DND-41 (cell line): ENCODE data around the gene IFT80.

Source experiments
- ATAC-seq: fragments of 200-7000 bp; cut with Tn5 transposase; 3 replicates; pipeline ENCODE4 v1.9.1; 2021; ENCODE audit warnings: low read depth; ENCODE audit not compliant: insufficient read depth
- DNase-seq: peaks from one replicate; pipeline ENCODE4 v3.0.0-alpha.2; 2020
- H2AFZ ChIP-seq: 2 replicates; pipeline ENCODE4 v1.6.0; 2012; ENCODE audit warnings: low read depth, low read length
- H3K27ac ChIP-seq: 2 replicates; pipeline ENCODE4 v1.5.1; 2012; ENCODE audit warnings: low read length, inconsistent platforms
- H3K27me3 ChIP-seq: fragments of 200-600 bp; sonication (generic); 2 replicates; pipeline ENCODE4 v1.6.0; 2012; ENCODE audit warnings: low read length, mild to moderate bottlenecking, inconsistent platforms; ENCODE audit not compliant: insufficient read depth, poor library complexity
- H3K36me3 ChIP-seq: 2 replicates; pipeline ENCODE4 v1.5.1; 2012; ENCODE audit warnings: low read length, inconsistent platforms; ENCODE audit not compliant: insufficient read depth
- H3K4me1 ChIP-seq: 2 replicates; pipeline ENCODE4 v1.5.1; 2012; ENCODE audit warnings: mild to moderate bottlenecking, low read length; ENCODE audit not compliant: insufficient read depth
- H3K4me2 ChIP-seq: 2 replicates; pipeline ENCODE4 v1.6.0; 2012; ENCODE audit warnings: mild to moderate bottlenecking, moderate library complexity, low read length, inconsistent platforms; ENCODE audit not compliant: insufficient read depth
- H3K4me3 ChIP-seq, 2 experiments: fragments of 200-600 bp in 1 of 2; shearing (Covaris generic) in 1 of 2; 2 replicates each; pipeline ENCODE4 v1.5.1; 2012 to 2016; ENCODE audit warnings: inconsistent platforms in 2 of 2, low read length in 2 of 2, mild to moderate bottlenecking in 2 of 2, low read depth in 1 of 2, moderate library complexity in 1 of 2
- H3K79me2 ChIP-seq: 2 replicates; pipeline ENCODE4 v1.6.0; 2012; ENCODE audit warnings: low read length, inconsistent platforms; ENCODE audit not compliant: insufficient read depth
- H3K9ac ChIP-seq: 2 replicates; pipeline ENCODE4 v1.6.0; 2012; ENCODE audit warnings: low read depth, mild to moderate bottlenecking, inconsistent platforms, low read length, moderate library complexity
- H3K9me3 ChIP-seq: 2 replicates; pipeline ENCODE4 v1.5.1; 2012; ENCODE audit warnings: low read length, moderate library complexity, mild to moderate bottlenecking, inconsistent platforms; ENCODE audit not compliant: insufficient read depth, severe bottlenecking
- H4K20me1 ChIP-seq: 2 replicates; pipeline ENCODE4 v1.6.0; 2012; ENCODE audit warnings: low read length; ENCODE audit not compliant: insufficient read depth
- EZH2 ChIP-seq: IDR thresholded peaks from 3 replicates; pipeline ENCODE4 v1.6.1; 2012; ENCODE audit warnings: borderline replicate concordance, low read depth, mild to moderate bottlenecking, moderate library complexity, low read length, inconsistent platforms; ENCODE audit not compliant: severe bottlenecking
- TF ChIP-seq, protein P1 (sequence below): IDR thresholded peaks from 2 replicates; pipeline ENCODE4 v1.5.1; 2012; ENCODE audit warnings: borderline replicate concordance, low read length, moderate library complexity, mild to moderate bottlenecking; ENCODE audit not compliant: poor library complexity, severe bottlenecking; ENCODE audit errors: extremely low read depth

IFT80 gene

DNA sequence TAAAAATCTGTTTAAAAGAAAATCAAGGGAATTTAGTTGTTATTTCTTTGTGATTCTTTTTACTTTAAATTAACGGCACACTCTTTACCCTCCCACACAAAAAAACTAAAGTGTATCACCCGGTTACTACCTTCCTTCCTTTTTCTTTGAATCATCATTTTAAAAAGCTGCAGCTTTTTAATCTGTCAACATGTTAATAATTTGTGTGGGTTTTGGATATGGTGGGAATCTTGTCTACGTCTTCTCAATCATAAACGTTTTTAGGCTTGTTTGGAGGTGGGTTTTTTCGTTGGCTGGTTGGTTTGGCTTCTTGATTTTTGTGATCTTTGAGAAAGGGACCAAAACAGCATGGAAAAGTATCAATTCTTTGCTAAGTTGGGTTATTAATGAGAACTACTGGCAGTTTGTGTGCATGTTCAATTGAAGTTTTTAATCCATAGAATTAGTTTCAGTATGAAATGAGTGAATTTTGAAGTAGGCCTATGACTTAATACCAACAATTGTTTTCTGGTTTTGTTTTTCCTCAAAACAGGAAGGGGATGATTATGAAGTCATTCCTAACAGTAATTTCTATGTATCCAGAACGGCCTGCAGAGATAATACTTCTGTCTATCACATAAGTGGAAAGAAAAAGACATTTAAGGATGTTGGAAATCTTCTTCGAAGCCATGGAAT, 4.9 kb upstream of the IFT80 start:
- peak overlapping the region; percentile 97 for H3K9ac ChIP-seq
- H3K79me2 ChIP-seq: peaks cover 96% of the 10 kb centered on the region
- TF ChIP-seq EZH2: no peak
- TF ChIP-seq, protein P1, sequence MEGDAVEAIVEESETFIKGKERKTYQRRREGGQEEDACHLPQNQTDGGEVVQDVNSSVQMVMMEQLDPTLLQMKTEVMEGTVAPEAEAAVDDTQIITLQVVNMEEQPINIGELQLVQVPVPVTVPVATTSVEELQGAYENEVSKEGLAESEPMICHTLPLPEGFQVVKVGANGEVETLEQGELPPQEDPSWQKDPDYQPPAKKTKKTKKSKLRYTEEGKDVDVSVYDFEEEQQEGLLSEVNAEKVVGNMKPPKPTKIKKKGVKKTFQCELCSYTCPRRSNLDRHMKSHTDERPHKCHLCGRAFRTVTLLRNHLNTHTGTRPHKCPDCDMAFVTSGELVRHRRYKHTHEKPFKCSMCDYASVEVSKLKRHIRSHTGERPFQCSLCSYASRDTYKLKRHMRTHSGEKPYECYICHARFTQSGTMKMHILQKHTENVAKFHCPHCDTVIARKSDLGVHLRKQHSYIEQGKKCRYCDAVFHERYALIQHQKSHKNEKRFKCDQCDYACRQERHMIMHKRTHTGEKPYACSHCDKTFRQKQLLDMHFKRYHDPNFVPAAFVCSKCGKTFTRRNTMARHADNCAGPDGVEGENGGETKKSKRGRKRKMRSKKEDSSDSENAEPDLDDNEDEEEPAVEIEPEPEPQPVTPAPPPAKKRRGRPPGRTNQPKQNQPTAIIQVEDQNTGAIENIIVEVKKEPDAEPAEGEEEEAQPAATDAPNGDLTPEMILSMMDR: no peak
- H3K27me3 ChIP-seq: no peaks in the 10 kb centered on the region
- H4K20me1 ChIP-seq: peaks cover 82% of the 10 kb centered on the region
- no peak overlapping the region for H2AFZ ChIP-seq
- ATAC-seq (no peak), DNase-seq (no peak)
- H3K4me1 ChIP-seq: peaks cover 45% of the 10 kb centered on the region
- peak overlapping the region; percentile 67 to 98; a peak in 3 of 4 replicates for H3K4me3 ChIP-seq
- peak overlapping the region; percentile 62 for H3K4me2 ChIP-seq
- H3K9me3 ChIP-seq: no peaks in the 10 kb centered on the region
- H3K27ac ChIP-seq: peak overlapping the region; percentile 49; the same call in 1 of the 2 replicates
- H3K36me3 ChIP-seq: peaks cover 88% of the 10 kb centered on the region

DNA sequence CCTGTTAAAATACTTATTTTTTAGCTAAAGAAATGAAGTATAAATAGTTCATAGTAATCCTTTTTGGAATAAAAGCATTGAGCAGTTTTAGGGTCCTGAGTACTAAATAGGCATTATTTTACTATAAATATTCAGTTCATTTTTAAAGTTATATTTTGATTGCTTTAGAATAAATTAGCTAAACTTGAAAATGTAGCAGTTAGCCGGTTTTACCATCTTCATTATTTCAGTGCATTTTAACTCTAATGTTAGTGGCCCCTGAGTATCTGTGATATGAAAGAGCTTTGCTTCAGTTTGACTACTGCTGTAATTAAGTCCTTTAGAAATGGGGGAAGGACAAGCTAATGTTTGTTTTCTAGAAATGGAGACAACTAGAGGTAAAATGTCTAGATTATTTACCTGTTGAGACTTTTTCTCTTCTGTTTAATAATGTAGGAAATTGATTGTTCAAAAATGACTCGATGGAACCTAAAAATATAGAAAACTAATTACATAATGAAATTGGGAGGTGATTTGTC, 4.1 kb upstream of the IFT80 start:
- H3K79me2 ChIP-seq: peaks cover 96% of the 10 kb centered on the region
- peak overlapping the region; percentile 62 for H3K4me2 ChIP-seq
- no peak overlapping the region for H2AFZ ChIP-seq
- H3K4me3 ChIP-seq: peak overlapping the region; percentile 67 to 98
- no peak for ATAC-seq
- no peaks in the 10 kb centered on the region for H3K9me3 ChIP-seq
- peak overlapping the region; percentile 97 for H3K9ac ChIP-seq
- peak overlapping the region; percentile 52; the same call in 1 of the 2 replicates for H3K27ac ChIP-seq
- H3K27me3 ChIP-seq: no peaks in the 10 kb centered on the region
- peaks cover 76% of the 10 kb centered on the region for H4K20me1 ChIP-seq
- H3K4me1 ChIP-seq: peaks cover 51% of the 10 kb centered on the region
- H3K36me3 ChIP-seq: peaks cover 81% of the 10 kb centered on the region
- TF ChIP-seq, protein P1: no peak
- TF ChIP-seq EZH2: no peak
- no peak for DNase-seq

DNA sequence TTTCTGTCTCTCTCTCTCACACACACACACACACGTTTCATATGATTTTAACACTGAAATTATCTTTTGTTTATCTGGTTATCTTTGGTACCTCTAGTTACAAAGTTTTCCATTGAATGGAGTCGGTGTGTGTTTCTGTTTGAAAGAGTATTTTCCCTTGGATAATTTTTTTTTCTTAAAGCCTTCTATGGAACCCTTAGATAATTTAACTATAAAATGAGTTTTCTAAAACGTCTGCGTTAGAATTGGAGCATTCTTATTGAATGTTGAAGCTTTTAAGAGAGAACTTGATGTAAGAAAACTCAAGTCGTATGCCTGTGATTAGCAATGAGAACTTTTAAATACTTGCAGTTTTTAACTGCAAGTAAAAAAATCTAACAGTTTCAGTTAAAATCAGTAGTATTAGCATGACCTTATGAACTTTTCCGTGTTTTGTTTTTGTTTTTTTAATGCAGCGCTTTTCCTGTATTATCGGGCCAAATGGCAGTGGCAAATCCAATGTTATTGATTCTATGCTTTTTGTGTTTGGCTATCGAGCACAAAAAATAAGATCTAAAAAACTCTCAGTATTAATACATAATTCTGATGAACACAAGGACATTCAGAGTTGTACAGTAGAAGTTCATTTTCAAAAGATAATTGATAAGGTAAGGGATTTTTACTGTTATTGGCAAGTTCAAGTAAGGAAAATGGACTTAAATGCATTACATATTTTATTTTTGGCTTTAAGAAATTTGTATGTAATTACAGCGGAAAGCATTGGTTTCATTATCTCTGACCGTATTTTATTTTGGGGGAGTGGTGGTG, 3.4 kb upstream of the IFT80 start:
- no peaks in the 10 kb centered on the region for H3K27me3 ChIP-seq

More for the DNA sequence above, 3.4 kb upstream of the IFT80 start:
- no peak for ATAC-seq
- Histone ChIP-seq H3K4me2 (peak overlapping the region; percentile 62), H4K20me1 (peaks cover 74% of the 10 kb centered on the region), H3K36me3 (peaks cover 75% of the 10 kb centered on the region), H3K9ac (peak overlapping the region; percentile 97), H3K4me1 (peaks cover 57% of the 10 kb centered on the region), H3K9me3 (no peaks in the 10 kb centered on the region), H3K79me2 (peaks cover 96% of the 10 kb centered on the region), H2AFZ (no peak overlapping the region), H3K4me3 (peak overlapping the region; percentile 67 to 98), H3K27ac (peak overlapping the region; percentile 52)
- no peak for TF ChIP-seq EZH2
- TF ChIP-seq, protein P1: no peak
- no peak for DNase-seq
